BJ (cell line): ENCODE measurements around the gene FGD4. TPM values are rescaled to one million over a fixed set of nuclear protein-coding genes. Genes with fewer than 3 reads are reported as not detected.

ENCODE experiments used
- CTCF ChIA-PET: fragments of 350-600 bp; formaldehyde crosslinking; extraction: SDS; loops from one replicate; lab custom pipeline; 2021; ENCODE audit warnings: antibody characterized with exemption, inconsistent platforms; lab: Yijun Ruan, JAX
- POLR2A ChIA-PET: fragments of 300-600 bp; sonication (Branson Sonifier 250); formaldehyde crosslinking; extraction: SDS; loops from one replicate; lab custom pipeline; 2021; ENCODE audit warnings: antibody characterized with exemption; lab: Charles Lee
- DNase-seq: peaks from one replicate; pipeline ENCODE4 v3.0.0-alpha.2; 2011; ENCODE audit warnings: low read depth
- H3K27me3 ChIP-seq: 2 replicates; pipeline ENCODE4 v1.6.0; 2011; ENCODE audit warnings: low read length; ENCODE audit not compliant: control insufficient read depth, insufficient read depth
- H3K36me3 ChIP-seq: 2 replicates; pipeline ENCODE4 v1.5.1; 2011; ENCODE audit warnings: low read length; ENCODE audit not compliant: control insufficient read depth, insufficient read depth
- H3K4me3 ChIP-seq: 2 replicates; pipeline ENCODE4 v1.5.1; 2011; ENCODE audit warnings: low read depth, mild to moderate bottlenecking, control low read depth, low read length
- polyA plus RNA-seq: library from polyadenylated mRNA; depleted of rRNA; stranded (reverse); fragments of >200 nt; gene quantifications from 2 replicates; pipeline ENCODE4 v1.2.3, GENCODE V29; 2011
- TF ChIP-seq, protein P1 (sequence below): IDR thresholded peaks from 2 replicates; pipeline ENCODE4 v1.5.1; 2011; ENCODE audit warnings: low read depth, mild to moderate bottlenecking, control low read depth, inconsistent platforms, low read length, moderate library complexity; ENCODE audit not compliant: insufficient read depth

Gene FGD4
- polyA plus RNA-seq, 1 experiment = 11.1 TPM

DNA sequence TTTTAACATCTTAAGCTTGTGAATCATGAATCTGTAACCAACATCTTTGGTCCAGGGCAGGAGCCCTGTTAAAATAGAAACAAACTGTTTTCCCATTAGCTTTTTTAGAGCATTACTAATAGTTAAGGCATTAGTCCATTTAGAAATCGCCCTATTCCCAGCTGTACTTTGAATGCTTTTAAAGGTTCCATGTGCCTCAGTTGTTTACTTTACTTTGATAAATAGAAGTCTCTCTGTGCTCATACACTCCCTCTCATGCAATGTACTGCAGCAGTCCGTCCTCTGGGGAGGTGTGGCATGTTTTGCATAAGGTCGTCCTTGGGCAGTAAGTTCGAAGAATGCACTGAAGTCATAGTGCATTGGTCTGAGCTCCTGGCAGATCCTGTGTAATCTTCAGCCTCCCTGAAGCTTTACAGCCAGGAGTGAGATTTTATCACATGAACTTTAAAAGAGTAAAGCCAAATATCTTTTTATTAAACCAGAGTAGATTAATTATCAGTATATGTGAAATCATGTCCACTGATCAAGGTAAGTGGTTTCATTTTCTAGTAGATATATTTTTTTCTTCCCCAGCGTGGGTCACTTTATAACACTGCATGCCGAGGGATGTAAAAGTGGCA, 134.7 kb downstream of the FGD4 start:
- POLR2A ChIA-PET = interaction anchor here (0.5 to 0.8 kb wide), 7 partner anchors 13 to 1488 kb away, joined by 3 to 9 read pairs (median 3); partner anchors contain the start of gene DNM1L
- DNase-seq = peak; percentile 98

DNA sequence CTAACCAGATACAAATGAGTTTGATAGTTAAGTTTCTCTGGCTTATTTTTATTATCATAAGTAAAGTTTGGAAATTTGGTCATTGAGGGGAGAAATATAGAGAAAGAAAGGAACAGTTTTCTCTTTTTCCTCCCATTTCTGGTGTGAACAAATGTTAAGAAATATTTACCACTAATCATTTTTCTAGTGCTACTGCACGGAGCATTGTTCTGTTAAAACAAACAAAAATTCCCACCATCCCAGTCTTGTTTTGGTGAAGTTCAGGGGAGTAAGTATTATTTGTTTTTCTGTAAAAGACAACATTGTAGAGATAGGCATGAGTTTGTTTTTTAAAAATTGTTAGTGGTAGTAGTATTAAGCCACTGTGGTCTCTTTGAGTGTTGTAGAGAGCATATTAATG, 135.3 kb downstream of the FGD4 start:
- Histone ChIP-seq H3K27me3 (no peaks in the 10 kb centered on the region), H3K36me3 (no peaks in the 10 kb centered on the region), H3K4me3 (peak overlapping the region; percentile 52)
- TF ChIP-seq, protein P1, sequence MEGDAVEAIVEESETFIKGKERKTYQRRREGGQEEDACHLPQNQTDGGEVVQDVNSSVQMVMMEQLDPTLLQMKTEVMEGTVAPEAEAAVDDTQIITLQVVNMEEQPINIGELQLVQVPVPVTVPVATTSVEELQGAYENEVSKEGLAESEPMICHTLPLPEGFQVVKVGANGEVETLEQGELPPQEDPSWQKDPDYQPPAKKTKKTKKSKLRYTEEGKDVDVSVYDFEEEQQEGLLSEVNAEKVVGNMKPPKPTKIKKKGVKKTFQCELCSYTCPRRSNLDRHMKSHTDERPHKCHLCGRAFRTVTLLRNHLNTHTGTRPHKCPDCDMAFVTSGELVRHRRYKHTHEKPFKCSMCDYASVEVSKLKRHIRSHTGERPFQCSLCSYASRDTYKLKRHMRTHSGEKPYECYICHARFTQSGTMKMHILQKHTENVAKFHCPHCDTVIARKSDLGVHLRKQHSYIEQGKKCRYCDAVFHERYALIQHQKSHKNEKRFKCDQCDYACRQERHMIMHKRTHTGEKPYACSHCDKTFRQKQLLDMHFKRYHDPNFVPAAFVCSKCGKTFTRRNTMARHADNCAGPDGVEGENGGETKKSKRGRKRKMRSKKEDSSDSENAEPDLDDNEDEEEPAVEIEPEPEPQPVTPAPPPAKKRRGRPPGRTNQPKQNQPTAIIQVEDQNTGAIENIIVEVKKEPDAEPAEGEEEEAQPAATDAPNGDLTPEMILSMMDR = no peak
- no peak for DNase-seq
- ChIA-PET POLR2A (no interaction called here), CTCF (interaction anchor here (0.7 to 1.1 kb wide), 3 partner anchors 21 to 171 kb away, joined by 3 read pairs; no protein-coding TSS in a partner anchor)

More for the DNA sequence above, 134.7 kb downstream of the FGD4 start:
- H3K27me3 ChIP-seq = no peaks in the 10 kb centered on the region
- H3K36me3 ChIP-seq = no peaks in the 10 kb centered on the region
- TF ChIP-seq, protein P1 = no peak
- CTCF ChIA-PET = interaction anchor here (0.7 to 1.1 kb wide), 5 partner anchors 22 to 474 kb away, joined by 3 to 4 read pairs (median 3); no protein-coding TSS in a partner anchor
- H3K4me3 ChIP-seq = peak overlapping the region; percentile 52

DNA sequence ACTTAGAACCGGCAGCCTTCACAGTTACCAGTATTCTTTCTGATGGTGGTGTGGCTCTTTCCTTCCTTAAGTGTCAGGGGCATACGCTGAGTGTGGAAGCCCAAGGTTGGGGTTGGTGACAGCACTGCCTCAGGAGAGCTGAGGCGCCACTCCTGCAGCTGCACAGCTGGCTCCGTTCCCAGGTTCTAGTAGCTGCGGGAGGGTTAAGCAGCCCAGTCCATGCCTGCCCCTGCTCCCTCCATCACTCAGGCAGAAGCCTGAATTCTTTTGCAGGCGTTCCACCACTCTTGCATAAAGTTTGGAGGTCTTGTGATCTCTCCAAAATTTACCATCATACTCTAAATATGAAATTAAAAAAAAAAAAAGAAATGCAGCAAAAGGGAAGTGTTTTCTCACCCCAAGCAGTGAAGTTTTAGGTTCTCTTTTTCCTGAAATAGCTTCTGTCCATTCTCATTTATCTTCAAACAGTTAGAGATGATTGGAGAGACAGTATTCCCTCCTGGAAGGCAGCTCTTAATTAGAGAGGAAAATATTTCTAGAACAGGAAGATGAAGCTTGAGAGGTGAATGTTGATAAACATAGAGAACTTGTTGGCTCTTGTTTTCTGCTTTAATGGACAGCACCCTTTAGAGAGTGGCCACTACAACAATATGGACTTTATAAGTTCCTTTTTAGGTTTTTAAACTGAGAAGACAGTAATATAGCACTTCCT, 136.1 kb downstream of the FGD4 start:
- TF ChIP-seq, protein P1 = no peak
- CTCF ChIA-PET = no interaction called here
- H3K36me3 ChIP-seq = no peaks in the 10 kb centered on the region
- DNase-seq = no peak
- POLR2A ChIA-PET = interaction anchor here (0.9 kb wide), 1 partner anchor 10 kb away, joined by 3 read pairs; no protein-coding TSS in a partner anchor
- no peaks in the 10 kb centered on the region for H3K27me3 ChIP-seq
- H3K4me3 ChIP-seq = peak overlapping the region; percentile 52

DNA sequence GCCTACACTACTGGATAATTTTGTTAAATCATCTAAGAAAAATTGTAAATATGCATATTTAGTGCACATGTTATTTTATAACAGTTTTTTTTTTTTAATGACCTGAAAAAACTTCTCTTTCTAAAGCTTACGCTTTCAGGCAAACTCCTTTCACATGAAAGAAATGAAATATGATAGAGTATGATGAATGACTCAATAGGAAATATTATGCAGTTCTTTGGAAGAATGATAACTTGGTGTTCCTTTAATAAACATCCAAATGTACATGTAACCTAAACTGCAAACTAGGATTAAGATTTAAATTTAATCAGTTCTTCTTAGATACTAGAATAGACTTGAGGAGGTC, 136.6 kb downstream of the FGD4 start:
- H3K4me3 ChIP-seq = peak overlapping the region; percentile 52

More for the DNA sequence above, 136.6 kb downstream of the FGD4 start:
- TF ChIP-seq, protein P1 = no peak
- no peak for DNase-seq
- Histone ChIP-seq H3K27me3 (no peaks in the 10 kb centered on the region), H3K36me3 (no peaks in the 10 kb centered on the region)
- POLR2A ChIA-PET = interaction anchor here (0.6 to 0.9 kb wide), 2 partner anchors 9 to 58 kb away, joined by 3 to 7 read pairs; no protein-coding TSS in a partner anchor
- CTCF ChIA-PET = no interaction called here
